Stimulated activated CD4-positive, alpha-beta T cell treated with anti-CD3 and anti-CD28 coated beads, TNF-alpha, amount 100 ng/mL, for 48 hours (primary cell): ENCODE results near the gene ETV3L.
A peak's percentile ranks its signal among the peaks of the same experiment; 100 is the strongest.
"Not testable (repeated sequence)": the region's sequence is repeated elsewhere in the genome, so short reads cannot be mapped to it uniquely, and the experiment has no call there.

ENCODE experiments used
- DNase-seq, 3 donors: peaks; one replicate each; pipeline ENCODE4 v3.0.0-alpha.2; 2020; ENCODE audit warnings: low read depth in 3 of 3

Gene ETV3L

GRCh38 chr1:157077394-157077793, 22.2 kb downstream of the ETV3L start:
- no peak for DNase-seq

- DNase-seq = peak in 1 of 3 donors; percentile 26
Observed at GRCh38 chr1:157073944-157074685, 25.5 kb downstream of the ETV3L start.

GRCh38 chr1:157069601-157070000, 30.0 kb downstream of the ETV3L start:
- no peak for DNase-seq

DNA sequence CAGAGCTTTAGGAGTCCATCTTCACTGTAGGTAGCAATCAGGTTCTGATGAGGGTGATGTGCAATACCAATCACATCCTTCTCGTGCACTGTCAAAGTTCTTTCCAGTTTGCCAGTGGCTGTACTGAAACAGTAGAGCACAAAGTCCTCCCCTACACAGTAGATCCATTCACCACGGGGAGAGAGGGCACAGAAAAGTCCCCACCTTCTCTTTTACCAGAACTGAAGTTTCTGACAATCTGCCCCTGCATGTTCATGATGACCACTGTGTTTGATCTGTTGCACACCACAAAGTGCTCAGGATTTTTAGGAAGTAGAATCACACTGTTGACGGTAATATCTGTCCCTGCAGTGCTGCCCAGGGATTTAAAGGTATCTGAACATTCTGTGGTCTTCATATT, 40.4 kb downstream of the ETV3L start:
- not testable (repeated sequence) for DNase-seq

DNA sequence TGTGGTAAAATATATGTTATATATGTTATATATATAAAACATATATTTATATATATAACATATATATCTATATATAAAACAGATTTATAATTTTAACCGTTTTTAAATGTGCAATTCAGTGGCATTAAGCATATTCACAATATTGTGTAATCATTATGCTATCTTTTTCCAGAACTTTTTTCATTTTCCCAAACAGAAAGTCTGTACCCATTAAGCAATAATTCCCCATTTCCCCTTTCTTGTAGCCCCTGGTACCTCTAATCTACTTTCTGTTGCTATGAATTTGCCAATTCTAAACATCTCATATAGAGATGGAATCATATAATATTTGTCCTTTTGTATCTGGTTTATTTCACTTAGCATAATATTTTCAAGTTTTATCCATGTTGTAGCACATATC, 43.3 kb downstream of the ETV3L start:
- no peak for DNase-seq

GRCh38 chr1:157055729-157056128, 43.9 kb downstream of the ETV3L start:
- DNase-seq = not testable (repeated sequence)

DNA sequence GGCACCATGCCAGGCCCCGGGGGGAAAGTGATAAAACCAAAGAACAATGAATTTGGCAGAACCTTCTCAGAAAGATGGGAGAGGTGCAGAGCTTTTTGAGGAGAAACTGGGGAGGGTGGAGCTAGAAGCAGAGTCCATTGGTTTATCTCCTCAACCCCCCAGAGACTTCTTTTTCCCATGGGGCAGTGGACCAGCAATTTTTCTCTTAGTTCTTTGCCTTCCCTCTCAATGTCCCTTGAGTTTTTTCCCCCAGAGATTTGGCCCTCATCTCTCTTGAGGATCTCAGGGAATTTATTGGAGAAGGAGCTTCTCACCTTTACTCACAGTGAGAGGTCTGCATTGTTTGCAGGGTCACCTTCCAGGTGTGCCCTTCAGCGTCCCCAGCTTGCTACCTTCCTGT, 48.8 kb downstream of the ETV3L start:
- no peak for DNase-seq

- no peak for DNase-seq
Observed at GRCh38 chr1:157047062-157047410, 52.6 kb downstream of the ETV3L start.

DNA sequence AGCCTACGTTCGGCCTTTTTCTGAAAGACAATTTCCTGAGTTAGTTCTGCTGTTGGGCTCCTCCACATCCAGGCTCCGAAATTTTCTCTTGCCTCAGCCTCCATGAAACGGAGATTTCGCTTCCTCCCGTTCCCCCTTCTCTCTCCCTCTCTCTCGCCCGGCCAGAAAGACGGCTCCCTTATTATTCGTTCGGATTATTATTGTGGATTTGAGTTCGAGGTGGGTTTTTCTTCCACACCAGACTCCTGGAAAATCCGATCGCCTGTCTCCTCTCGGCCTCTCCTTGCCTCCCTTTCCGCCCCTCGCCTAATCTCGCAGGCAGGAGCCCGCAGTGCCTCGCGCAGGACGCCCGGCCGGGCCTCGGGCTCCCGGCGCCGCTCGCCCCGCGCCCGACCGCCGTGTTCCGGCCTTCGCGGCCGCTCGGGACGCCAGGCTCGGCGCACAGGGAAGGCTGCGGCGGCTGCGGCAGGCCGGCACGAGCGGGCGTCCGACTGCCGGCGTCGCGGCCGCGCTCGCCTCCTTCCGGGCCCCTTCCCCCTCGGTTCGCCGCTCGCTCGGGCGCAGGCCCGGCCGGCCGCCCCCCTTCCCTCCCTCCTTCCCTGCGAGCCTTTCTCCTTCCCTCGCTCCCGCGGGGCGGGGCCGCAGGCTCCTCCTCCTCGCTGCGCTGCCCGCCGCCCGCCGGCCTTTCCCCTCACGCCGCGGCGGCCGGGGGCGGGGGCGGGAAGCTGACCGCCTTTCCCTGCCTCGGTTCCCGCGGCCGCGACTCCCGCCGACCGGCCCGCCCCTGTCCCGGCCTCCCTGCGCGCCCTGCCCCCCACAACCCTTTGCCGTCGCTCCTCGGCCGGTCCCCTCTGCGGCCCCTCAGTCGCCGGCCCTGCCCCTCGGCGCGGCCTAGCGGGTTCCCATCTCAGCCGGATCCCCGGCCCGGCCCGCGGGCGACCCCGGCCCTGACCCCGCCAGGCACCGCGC, 54.1 kb downstream of the ETV3L start, which contains the start of gene ARHGEF11:
Gene ARHGEF11, minus strand, starts transcription at position 493 of the 969 bp plus-strand sequence. CDS start 1,412 bp downstream, outside the sequence.
- DNase-seq = peak in 1 of 3 donors; percentile 18

DNA sequence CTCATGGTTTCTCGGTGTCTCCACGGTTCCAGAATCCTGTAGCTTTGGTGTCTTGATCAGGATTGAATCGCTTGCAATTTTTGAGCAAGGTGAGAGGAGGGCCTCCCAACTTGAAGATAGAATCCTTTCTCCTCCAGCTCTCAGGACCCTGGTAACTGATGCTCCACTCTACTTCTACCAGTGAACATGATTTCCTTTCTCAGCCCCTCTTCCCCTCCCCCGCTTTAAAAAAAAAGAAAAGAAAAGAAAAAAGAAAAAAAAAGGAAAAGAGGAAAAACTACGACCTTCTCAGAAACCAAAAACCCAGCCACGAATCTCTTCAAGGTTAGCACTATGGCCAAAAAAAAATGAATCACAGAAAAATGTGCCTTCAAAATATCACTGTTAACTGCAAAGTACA, 55.3 kb downstream of the ETV3L start:
- DNase-seq = no peak

GRCh38 chr1:157043685-157044084, 55.9 kb downstream of the ETV3L start:
- DNase-seq = no peak

GRCh38 chr1:157042846-157043245, 56.8 kb downstream of the ETV3L start:
- DNase-seq = no peak
